SK-N-MC (cell line): Measurements from ENCODE around the gene LRRC10B.

Experiments
- EZH2 ChIP-seq: fragments of 200-600 bp; sonication (generic); IDR thresholded peaks from one replicate; pipeline ENCODE4 v1.6.1; 2017; ENCODE audit warnings: antibody characterized with exemption
- FOXP2 ChIP-seq: optimal IDR thresholded peaks from 2 replicates; pipeline ENCODE3; 2011; ENCODE audit warnings: mild to moderate bottlenecking, moderate library complexity; ENCODE audit not compliant: insufficient read depth; ENCODE audit errors: extremely low read length, control extremely low read depth
- POLR2AphosphoS5 ChIP-seq: IDR thresholded peaks from 2 replicates; pipeline ENCODE4 v1.6.1; 2012; ENCODE audit warnings: mild to moderate bottlenecking, low read depth, low read length, borderline replicate concordance

- TF ChIP-seq EZH2 (no peak), POLR2AphosphoS5 (no peak), FOXP2 (no peak)
Observed at GRCh38 chr11:61487342-61488025, 21.1 kb upstream of the LRRC10B start.
